Measurements from ENCODE around the gene SINHCAF. TPM values are rescaled to one million over a fixed set of nuclear protein-coding genes. Genes with fewer than 3 reads are reported as not detected.

Gene SINHCAF
- total RNA-seq, 8 experiments from 2014 or later, result 24.7 to 194 (median 74.6) TPM

- Histone ChIP-seq H3K4me1 (replicated peaks in 1 of 2) (peaks cover 10 to 20% of the 10 kb centered on the region in 2 donors), H3K4me3 (peak overlapping the region; percentile 51 to 96 (median 60)), H3K27ac (peak overlapping the region; percentile 90 to 91)
- ATAC-seq (replicated peaks in 6 of 8), result peak; percentile 4 to 21 (median 8)
- WGBS, 10 experiments, result 0 to 2% (median 0%) methylated on average over 3 to 25 of the region's 69 CpGs; no CpG with 5 or more reads in 3 of the 10 experiments
- in situ Hi-C loops (cut with MboI; ENCODE audit: low pct_unique_long_range_greater_than_20kb in 2 of 9, low sequenced_read_pairs in 9 of 9, unreplicated experiment in 9 of 9), result no loop called here
Measured at GRCh38 chr12:31324845-31325523, 966 bp downstream of the SINHCAF start.

DNA sequence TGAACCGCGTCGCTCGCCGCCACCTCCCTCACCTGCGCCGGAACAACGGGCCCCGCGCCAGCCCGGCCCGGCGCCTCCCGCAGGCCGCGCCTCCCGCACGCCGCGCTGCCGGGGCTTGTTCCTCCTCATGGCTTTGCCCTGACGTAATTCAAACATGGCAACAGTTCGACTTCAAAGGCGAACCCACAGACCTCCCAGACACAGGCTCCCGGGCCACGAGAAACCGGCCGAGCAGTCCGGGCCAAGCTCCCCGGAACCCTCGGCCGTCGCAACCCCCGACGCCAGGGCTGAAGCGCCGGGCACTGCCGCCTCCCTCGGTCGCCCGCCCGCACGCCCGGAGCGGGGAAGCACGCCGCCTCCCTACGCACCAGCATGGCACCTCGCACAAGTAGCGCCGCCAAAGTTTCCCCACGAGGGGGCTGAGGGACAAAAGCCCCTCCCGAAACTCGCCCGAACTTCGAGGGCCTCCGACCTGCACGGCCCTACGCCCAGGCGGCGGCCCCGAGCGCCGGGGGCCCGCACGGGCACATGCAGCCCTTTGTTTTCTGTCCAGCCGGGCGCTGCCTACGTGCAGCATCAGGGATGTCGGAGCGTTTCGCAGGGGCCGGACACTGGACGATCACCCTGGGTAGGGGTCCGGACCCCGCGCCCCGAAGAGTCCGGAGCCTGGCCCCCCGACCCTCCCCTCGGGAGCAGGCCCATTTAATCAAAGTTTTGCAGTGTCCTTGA, 1.7 kb downstream of the SINHCAF start:
- WGBS, 10 experiments, result 0 to 1% (median 0%) methylated on average over 1 to 23 of the region's 81 CpGs; no CpG with 5 or more reads in 7 of the 10 experiments
- peak overlapping the region; percentile 51 to 96 (median 60) for H3K4me3 ChIP-seq
- H3K4me1 ChIP-seq (replicated peaks in 1 of 2), result peaks cover 15 to 23% of the 10 kb centered on the region in 2 donors
- peak overlapping the region; percentile 90 to 91 for H3K27ac ChIP-seq
- in situ Hi-C loops (cut with MboI; ENCODE audit: low pct_unique_long_range_greater_than_20kb in 2 of 9, low sequenced_read_pairs in 9 of 9, unreplicated experiment in 9 of 9), result no loop called here
- ATAC-seq (replicated peaks in 6 of 8), result peak; percentile 41 to 64 (median 46)

DNA sequence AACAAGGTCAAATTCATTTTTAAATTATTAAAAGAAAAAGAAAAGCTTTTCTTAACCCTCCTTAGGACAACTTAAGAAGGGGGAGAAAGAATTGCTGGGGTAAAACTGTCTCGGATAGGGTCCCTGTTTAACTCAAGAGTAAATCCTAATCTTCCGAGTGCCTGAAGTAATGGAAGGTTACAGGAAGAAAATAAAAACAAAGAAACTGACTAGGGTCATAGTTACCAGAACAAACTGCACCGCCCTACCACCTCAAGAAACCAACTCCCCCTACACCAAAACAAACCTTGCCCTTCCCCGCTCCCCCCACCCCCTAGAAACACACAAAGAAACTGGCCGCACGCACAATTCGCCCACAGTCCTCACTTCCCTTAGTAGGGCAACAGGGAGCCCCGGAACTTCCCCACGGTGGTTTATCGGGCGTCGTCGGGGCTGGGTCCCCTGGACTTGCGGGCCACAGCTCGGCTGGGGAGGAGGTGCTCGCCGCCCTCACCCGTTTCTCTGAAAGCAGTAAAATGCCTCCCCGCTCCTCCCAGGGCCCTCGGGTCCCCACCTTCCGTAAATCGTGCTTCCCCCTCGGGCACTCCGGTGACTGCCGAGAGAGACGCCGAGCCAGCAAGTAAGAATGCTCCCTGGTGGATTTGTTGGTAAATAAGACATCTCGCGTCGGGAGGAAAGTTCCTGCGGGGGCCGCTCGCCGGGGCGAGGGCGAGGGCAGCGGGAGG, 2.4 kb downstream of the SINHCAF start:
- in situ Hi-C loops (cut with MboI; ENCODE audit: low pct_unique_long_range_greater_than_20kb in 2 of 9, low sequenced_read_pairs in 9 of 9, unreplicated experiment in 9 of 9), result no loop called here
- peaks cover 18 to 26% of the 10 kb centered on the region in 2 donors for H3K4me1 ChIP-seq (replicated peaks in 1 of 2)
- WGBS, 10 experiments, result 0 to 67% (median 0%) methylated on average over 1 to 18 of the region's 37 CpGs; no CpG with 5 or more reads in 4 of the 10 experiments
- ATAC-seq (replicated peaks in 6 of 8), result peak; percentile 5 to 23 (median 10)
- H3K27ac ChIP-seq, result peak overlapping the region; percentile 90 to 91
- peak overlapping the region; percentile 51 to 96 (median 60) for H3K4me3 ChIP-seq

GRCh38 chr12:31322801-31323207, 3.1 kb downstream of the SINHCAF start:
- in situ Hi-C loops (cut with MboI; ENCODE audit: low pct_unique_long_range_greater_than_20kb in 2 of 9, low sequenced_read_pairs in 9 of 9, unreplicated experiment in 9 of 9), result no loop called here
- Histone ChIP-seq H3K27ac (peak overlapping the region; percentile 90 to 91), H3K4me1 (replicated peaks in 1 of 2) (peaks cover 24 to 33% of the 10 kb centered on the region in 2 donors), H3K4me3 (peak overlapping the region; percentile 51 to 96 (median 60))
- 0 to 73% (median 10%) methylated on average over 2 to 5 of the region's 5 CpGs; no CpG with 5 or more reads in 2 of the 10 experiments for WGBS, 10 experiments
- no peak for ATAC-seq (replicated peaks in 6 of 8)

DNA sequence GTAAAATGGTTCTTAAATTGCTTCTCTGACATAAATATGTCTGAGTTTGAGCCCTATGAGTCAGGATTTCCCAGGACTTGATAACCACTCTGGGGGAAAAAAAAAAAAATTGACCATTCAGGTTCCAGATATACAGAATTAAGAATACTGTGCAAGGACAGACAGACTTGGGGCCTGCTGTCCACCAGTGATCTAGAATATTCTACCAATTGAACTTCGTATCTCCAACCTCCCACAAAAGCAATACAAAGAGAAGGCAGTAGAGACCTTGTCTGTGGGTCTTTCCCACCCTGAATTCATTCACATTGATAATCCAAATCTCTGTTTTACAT, 4.1 kb downstream of the SINHCAF start:
- WGBS, 10 experiments, result 33 to 100% (median 50%) methylated on average over 1 of the region's 1 CpG; no CpG with 5 or more reads in 1 of the 10 experiments
- Histone ChIP-seq H3K4me1 (replicated peaks in 1 of 2) (peaks cover 28 to 43% of the 10 kb centered on the region in 2 donors), H3K27ac (no peak overlapping the region), H3K4me3 (peak overlapping the region in 3 of 5 donors; percentile 11 to 76 (median 60))
- in situ Hi-C loops (cut with MboI; ENCODE audit: low pct_unique_long_range_greater_than_20kb in 2 of 9, low sequenced_read_pairs in 9 of 9, unreplicated experiment in 9 of 9), result no loop called here
- no peak for ATAC-seq (replicated peaks in 6 of 8)

DNA sequence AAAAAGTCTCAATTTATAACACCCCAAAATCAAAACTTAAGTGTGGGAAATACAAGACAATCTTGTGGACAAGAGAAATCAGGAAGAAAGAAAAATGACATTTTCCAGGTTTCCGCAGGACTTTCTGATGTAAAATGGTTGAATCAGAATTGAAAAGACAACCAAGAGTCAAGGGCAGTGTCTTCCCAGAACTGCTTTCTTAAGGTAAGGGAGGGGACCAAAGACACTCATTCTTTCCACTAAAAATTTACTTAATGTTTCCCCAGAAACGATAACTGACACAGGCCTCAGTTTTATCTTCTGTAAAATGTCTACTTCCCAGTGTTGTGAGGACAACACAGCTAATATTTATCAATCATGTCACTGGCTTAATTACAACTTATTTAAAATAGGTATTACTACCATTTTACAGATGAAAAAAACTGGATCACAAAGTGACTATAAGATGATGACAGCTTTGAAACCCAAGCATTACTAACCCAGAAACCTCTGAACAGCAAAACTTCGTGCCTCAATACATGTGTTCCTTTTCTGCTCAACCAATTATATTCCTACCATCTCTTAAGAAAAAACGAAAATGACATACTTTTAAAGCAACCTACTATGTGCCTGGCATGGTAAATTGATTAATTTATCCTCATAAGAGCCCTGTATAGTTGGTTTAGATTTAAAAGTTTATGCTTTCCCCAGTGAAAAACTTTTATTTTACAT, 4.6 kb downstream of the SINHCAF start:
- Histone ChIP-seq H3K4me3 (peak overlapping the region in 1 of 5 donors; percentile 76), H3K27ac (no peak overlapping the region), H3K4me1 (replicated peaks in 1 of 2) (peaks cover 28 to 46% of the 10 kb centered on the region in 2 donors)
- no peak for ATAC-seq (replicated peaks in 6 of 8)
- in situ Hi-C loops (cut with MboI; ENCODE audit: low pct_unique_long_range_greater_than_20kb in 2 of 9, low sequenced_read_pairs in 9 of 9, unreplicated experiment in 9 of 9), result no loop called here
- 18 to 91% (median 40%) methylated on average over 2 to 4 of the region's 4 CpGs for WGBS, 10 experiments

- Histone ChIP-seq H3K4me3 (no peak overlapping the region), H3K4me1 (replicated peaks in 1 of 2) (peaks cover 28 to 47% of the 10 kb centered on the region in 2 donors), H3K27ac (no peak overlapping the region)
- in situ Hi-C loops (cut with MboI; ENCODE audit: low pct_unique_long_range_greater_than_20kb in 2 of 9, low sequenced_read_pairs in 9 of 9, unreplicated experiment in 9 of 9), result no loop called here
- no peak for ATAC-seq (replicated peaks in 6 of 8)
- 67 to 100% (median 100%) methylated on average over 1 to 2 of the region's 2 CpGs; no CpG with 5 or more reads in 5 of the 10 experiments for WGBS, 10 experiments
Measured at GRCh38 chr12:31318657-31319269, 7.2 kb downstream of the SINHCAF start.

DNA sequence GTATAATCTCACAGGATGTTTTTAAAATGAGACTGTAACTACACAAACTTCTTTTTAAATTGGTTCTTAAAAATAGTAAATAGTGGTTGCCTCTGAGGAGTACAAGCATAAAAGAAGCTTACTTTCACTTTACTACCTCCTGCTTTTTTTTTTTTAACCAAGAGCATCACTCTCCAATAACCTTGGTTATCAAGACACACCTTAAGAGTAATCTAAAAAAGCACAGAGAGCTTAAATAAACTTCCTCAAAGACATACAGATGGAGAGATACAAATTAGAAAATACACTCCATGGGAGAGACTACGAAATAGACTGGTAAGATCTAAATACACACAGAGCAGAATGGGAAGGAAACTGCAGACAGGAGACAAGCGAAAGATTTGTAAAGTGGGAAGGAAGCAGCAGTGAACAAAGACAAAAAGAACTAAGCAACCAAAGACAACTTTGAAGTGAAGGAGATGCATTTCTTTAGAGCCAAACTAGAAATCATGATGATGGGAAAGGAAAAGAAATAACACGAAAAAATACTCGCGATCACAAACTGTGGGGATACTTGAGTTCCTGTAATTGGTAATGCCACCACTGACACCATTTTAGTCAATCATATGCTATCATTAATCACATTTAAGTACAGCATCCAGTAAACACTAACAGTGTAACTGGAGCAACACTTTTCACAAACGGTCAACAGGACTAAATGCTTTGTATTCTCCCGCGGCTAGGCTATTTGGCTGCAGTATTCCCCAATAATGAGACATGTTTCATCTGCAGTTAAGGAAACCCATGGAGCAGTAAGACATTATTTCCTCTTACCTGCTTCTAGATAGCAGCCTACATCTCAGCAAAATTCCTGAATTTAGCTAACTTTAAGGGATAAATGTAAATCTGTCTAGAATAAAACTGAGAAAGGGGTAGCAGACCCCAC, 8.2 kb downstream of the SINHCAF start:
- peak in 7 of 8 experiments; percentile 7 to 66 (median 35) for ATAC-seq (replicated peaks in 6 of 8)
- Histone ChIP-seq H3K4me1 (replicated peaks in 1 of 2) (peaks cover 28 to 47% of the 10 kb centered on the region in 2 donors), H3K27ac (no peak overlapping the region), H3K4me3 (peak overlapping the region in 3 of 5 donors; percentile 18 to 26 (median 18))
- in situ Hi-C loops (cut with MboI; ENCODE audit: low pct_unique_long_range_greater_than_20kb in 2 of 9, low sequenced_read_pairs in 9 of 9, unreplicated experiment in 9 of 9), result no loop called here
- 27 to 94% (median 43%) methylated on average over 3 to 8 of the region's 8 CpGs for WGBS, 10 experiments

GRCh38 chr12:31316891-31317290, 9.1 kb downstream of the SINHCAF start:
- no peak for ATAC-seq (replicated peaks in 6 of 8)
- WGBS, 10 experiments, result 13 to 95% (median 69%) methylated on average over 2 to 3 of the region's 3 CpGs; no CpG with 5 or more reads in 1 of the 10 experiments
- in situ Hi-C loops (cut with MboI; ENCODE audit: low pct_unique_long_range_greater_than_20kb in 2 of 9, low sequenced_read_pairs in 9 of 9, unreplicated experiment in 9 of 9), result no loop called here
- H3K4me1 ChIP-seq (replicated peaks in 1 of 2), result peaks cover 28 to 45% of the 10 kb centered on the region in 2 donors
- no peak overlapping the region for H3K4me3 ChIP-seq
- H3K27ac ChIP-seq, result no peak overlapping the region

- in situ Hi-C loops (cut with MboI; ENCODE audit: low pct_unique_long_range_greater_than_20kb in 2 of 9, low sequenced_read_pairs in 9 of 9, unreplicated experiment in 9 of 9), result no loop called here
- no peak for ATAC-seq (replicated peaks in 6 of 8)
- Histone ChIP-seq H3K27ac (no peak overlapping the region), H3K4me1 (replicated peaks in 1 of 2) (peaks cover 28 to 37% of the 10 kb centered on the region in 2 donors), H3K4me3 (no peak overlapping the region)
- 88 to 100% (median 95%) methylated on average over 2 to 7 of the region's 7 CpGs for WGBS, 10 experiments
Measured at GRCh38 chr12:31315784-31316465, 10.0 kb downstream of the SINHCAF start.

All from motor neuron (in vitro differentiated cells).